A549 treated with dexamethasone at 1 μM for 4 hours (cell line): ENCODE measurements around the gene CHEK1. TPM values are rescaled to one million over a fixed set of nuclear protein-coding genes. Genes with fewer than 3 reads are reported as not detected.

ENCODE experiments used
- total RNA-seq: library from RNA; stranded (reverse); fragments of 200-300 nt; extraction: Qiagen RNA extraction; gene quantifications from 5 replicates; pipeline ENCODE4 v1.2.3, GENCODE V29; 2022

The CHEK1 gene
- 29.7 to 35.7 TPM (median 32.4 TPM) in 5 replicates for total RNA-seq

GRCh38 chr11:125624756-125625213, at the start of gene CHEK1:
Gene CHEK1 (plus strand): TSS chr11:125625163. CDS start chr11:125626769, 1,606 bp downstream.

GRCh38 chr11:125592305-125593113, 32.5 kb upstream of the CHEK1 start, which contains the start of gene STT3A:
Gene STT3A (plus strand): TSS chr11:125592852. CDS start chr11:125595916, 3,064 bp downstream.

GRCh38 chr11:125680747-125681146, 55.8 kb downstream of the CHEK1 start, which contains the start of gene ACRV1:
Gene ACRV1 (minus strand): TSS chr11:125680847. CDS start chr11:125680780, 67 bp downstream.

Other genes starting within 250 kb of the CHEK1 start
- 0.40 to 0.72 TPM (median 0.49 TPM) in 5 replicates for gene FEZ1, start 128.9 kb upstream of the CHEK1 start, total RNA-seq
- 99.0 to 105 TPM (median 100 TPM) in 5 replicates for gene EI24, start 55.7 kb upstream of the CHEK1 start, total RNA-seq
- 80.5 to 110 TPM (median 107 TPM) in 5 replicates for gene STT3A, start 32.3 kb upstream of the CHEK1 start, total RNA-seq
- gene ACRV1, start 55.7 kb downstream of the CHEK1 start, total RNA-seq, result 0.13 TPM in 1 of 5 replicates, not detected in the others
- gene PATE1, start 121.1 kb downstream of the CHEK1 start, total RNA-seq, result not detected in 5 replicates
- gene PATE2, start 153.7 kb downstream of the CHEK1 start, total RNA-seq, result not detected in 5 replicates
- gene PATE3, start 163.0 kb downstream of the CHEK1 start, total RNA-seq, result not detected in 5 replicates
- not detected in 5 replicates for gene PATE4, start 208.2 kb downstream of the CHEK1 start, total RNA-seq